ENCODE data around the gene NBEA.

Gene NBEA

GRCh38 chr13:35228536-35228935 is 286.5 kb downstream of the NBEA start:
- peaks cover 12% of the 10 kb centered on the region for H3K4me1 ChIP-seq (ENCODE audit: control insufficient read depth, low read depth, low read length)
- no peak overlapping the region for H3K9ac ChIP-seq (ENCODE audit: low read length)
- no peaks in the 10 kb centered on the region for H3K27me3 ChIP-seq (ENCODE audit: control insufficient read depth, insufficient read depth, low read length)
- no peak overlapping the region for H3K4me3 ChIP-seq (ENCODE audit: low read length)
- no peaks in the 10 kb centered on the region for H3K9me3 ChIP-seq (ENCODE audit: control insufficient read depth, low read depth, low read length)
- no peak overlapping the region for H3K27ac ChIP-seq (ENCODE audit: low read length)
- H3K36me3 ChIP-seq (ENCODE audit: control insufficient read depth, low read depth, low read length): no peaks in the 10 kb centered on the region

GRCh38 chr13:35231426-35231825 is 289.4 kb downstream of the NBEA start:
- Histone ChIP-seq H3K9me3 (ENCODE audit: control insufficient read depth, low read depth, low read length) (no peaks in the 10 kb centered on the region), H3K4me1 (ENCODE audit: control insufficient read depth, low read depth, low read length) (no peaks in the 10 kb centered on the region), H3K9ac (ENCODE audit: low read length) (no peak overlapping the region), H3K27ac (ENCODE audit: low read length) (no peak overlapping the region), H3K4me3 (ENCODE audit: low read length) (no peak overlapping the region), H3K36me3 (ENCODE audit: control insufficient read depth, low read depth, low read length) (no peaks in the 10 kb centered on the region), H3K27me3 (ENCODE audit: control insufficient read depth, insufficient read depth, low read length) (no peaks in the 10 kb centered on the region)

- no peaks in the 10 kb centered on the region for H3K9me3 ChIP-seq (ENCODE audit: control insufficient read depth, low read depth, low read length)
- H3K27ac ChIP-seq (ENCODE audit: low read length): no peak overlapping the region
- H3K4me3 ChIP-seq (ENCODE audit: low read length): no peak overlapping the region
- H3K27me3 ChIP-seq (ENCODE audit: control insufficient read depth, insufficient read depth, low read length): no peaks in the 10 kb centered on the region
- H3K9ac ChIP-seq (ENCODE audit: low read length): no peak overlapping the region
- peaks cover 5% of the 10 kb centered on the region for H3K4me1 ChIP-seq (ENCODE audit: control insufficient read depth, low read depth, low read length)
- no peaks in the 10 kb centered on the region for H3K36me3 ChIP-seq (ENCODE audit: control insufficient read depth, low read depth, low read length)
These were observed 296.2 kb downstream of the NBEA start for GRCh38 chr13:35238274-35238673.

- H3K36me3 ChIP-seq (ENCODE audit: control insufficient read depth, low read depth, low read length): peaks cover 12% of the 10 kb centered on the region
- H3K4me1 ChIP-seq (ENCODE audit: control insufficient read depth, low read depth, low read length): no peaks in the 10 kb centered on the region
- no peak overlapping the region for H3K27ac ChIP-seq (ENCODE audit: low read length)
- H3K9me3 ChIP-seq (ENCODE audit: control insufficient read depth, low read depth, low read length): no peaks in the 10 kb centered on the region
- no peaks in the 10 kb centered on the region for H3K27me3 ChIP-seq (ENCODE audit: control insufficient read depth, insufficient read depth, low read length)
- no peak overlapping the region for H3K4me3 ChIP-seq (ENCODE audit: low read length)
- no peak overlapping the region for H3K9ac ChIP-seq (ENCODE audit: low read length)
These were observed 310.6 kb downstream of the NBEA start for GRCh38 chr13:35252536-35253205.

GRCh38 chr13:35255241-35255640 is 313.2 kb downstream of the NBEA start:
- H3K27me3 ChIP-seq (ENCODE audit: control insufficient read depth, insufficient read depth, low read length): no peaks in the 10 kb centered on the region
- H3K4me1 ChIP-seq (ENCODE audit: control insufficient read depth, low read depth, low read length): no peaks in the 10 kb centered on the region
- H3K36me3 ChIP-seq (ENCODE audit: control insufficient read depth, low read depth, low read length): peaks cover 12% of the 10 kb centered on the region
- no peak overlapping the region for H3K9ac ChIP-seq (ENCODE audit: low read length)
- no peaks in the 10 kb centered on the region for H3K9me3 ChIP-seq (ENCODE audit: control insufficient read depth, low read depth, low read length)
- no peak overlapping the region for H3K4me3 ChIP-seq (ENCODE audit: low read length)
- no peak overlapping the region for H3K27ac ChIP-seq (ENCODE audit: low read length)

GRCh38 chr13:35256459-35257148 is 314.5 kb downstream of the NBEA start:
- H3K27ac ChIP-seq (ENCODE audit: low read length): no peak overlapping the region
- H3K27me3 ChIP-seq (ENCODE audit: control insufficient read depth, insufficient read depth, low read length): no peaks in the 10 kb centered on the region
- no peaks in the 10 kb centered on the region for H3K4me1 ChIP-seq (ENCODE audit: control insufficient read depth, low read depth, low read length)
- H3K9ac ChIP-seq (ENCODE audit: low read length): no peak overlapping the region
- peaks cover 8% of the 10 kb centered on the region for H3K36me3 ChIP-seq (ENCODE audit: control insufficient read depth, low read depth, low read length)
- H3K4me3 ChIP-seq (ENCODE audit: low read length): no peak overlapping the region
- H3K9me3 ChIP-seq (ENCODE audit: control insufficient read depth, low read depth, low read length): no peaks in the 10 kb centered on the region

- H3K9ac ChIP-seq (ENCODE audit: low read length): no peak overlapping the region
- no peaks in the 10 kb centered on the region for H3K9me3 ChIP-seq (ENCODE audit: control insufficient read depth, low read depth, low read length)
- H3K4me3 ChIP-seq (ENCODE audit: low read length): no peak overlapping the region
- H3K27ac ChIP-seq (ENCODE audit: low read length): no peak overlapping the region
- H3K36me3 ChIP-seq (ENCODE audit: control insufficient read depth, low read depth, low read length): no peaks in the 10 kb centered on the region
- H3K4me1 ChIP-seq (ENCODE audit: control insufficient read depth, low read depth, low read length): no peaks in the 10 kb centered on the region
- no peaks in the 10 kb centered on the region for H3K27me3 ChIP-seq (ENCODE audit: control insufficient read depth, insufficient read depth, low read length)
These were observed 318.2 kb downstream of the NBEA start for GRCh38 chr13:35260316-35260715.

- no peak overlapping the region for H3K27ac ChIP-seq (ENCODE audit: low read length)
- no peaks in the 10 kb centered on the region for H3K27me3 ChIP-seq (ENCODE audit: control insufficient read depth, insufficient read depth, low read length)
- H3K9me3 ChIP-seq (ENCODE audit: control insufficient read depth, low read depth, low read length): peaks cover 29% of the 10 kb centered on the region
- H3K36me3 ChIP-seq (ENCODE audit: control insufficient read depth, low read depth, low read length): no peaks in the 10 kb centered on the region
- H3K9ac ChIP-seq (ENCODE audit: low read length): no peak overlapping the region
- no peaks in the 10 kb centered on the region for H3K4me1 ChIP-seq (ENCODE audit: control insufficient read depth, low read depth, low read length)
- H3K4me3 ChIP-seq (ENCODE audit: low read length): no peak overlapping the region
These were observed 324.3 kb downstream of the NBEA start for GRCh38 chr13:35266412-35266811.

GRCh38 chr13:35278917-35279316 is 336.8 kb downstream of the NBEA start:
- Histone ChIP-seq H3K9me3 (ENCODE audit: control insufficient read depth, low read depth, low read length) (peaks cover 3% of the 10 kb centered on the region), H3K27ac (ENCODE audit: low read length) (no peak overlapping the region), H3K9ac (ENCODE audit: low read length) (no peak overlapping the region), H3K4me1 (ENCODE audit: control insufficient read depth, low read depth, low read length) (no peaks in the 10 kb centered on the region), H3K27me3 (ENCODE audit: control insufficient read depth, insufficient read depth, low read length) (no peaks in the 10 kb centered on the region), H3K36me3 (ENCODE audit: control insufficient read depth, low read depth, low read length) (no peaks in the 10 kb centered on the region), H3K4me3 (ENCODE audit: low read length) (no peak overlapping the region)

- no peak overlapping the region for H3K27ac ChIP-seq (ENCODE audit: low read length)
- no peaks in the 10 kb centered on the region for H3K4me1 ChIP-seq (ENCODE audit: control insufficient read depth, low read depth, low read length)
- no peaks in the 10 kb centered on the region for H3K36me3 ChIP-seq (ENCODE audit: control insufficient read depth, low read depth, low read length)
- H3K4me3 ChIP-seq (ENCODE audit: low read length): no peak overlapping the region
- peaks cover 3% of the 10 kb centered on the region for H3K9me3 ChIP-seq (ENCODE audit: control insufficient read depth, low read depth, low read length)
- no peaks in the 10 kb centered on the region for H3K27me3 ChIP-seq (ENCODE audit: control insufficient read depth, insufficient read depth, low read length)
- no peak overlapping the region for H3K9ac ChIP-seq (ENCODE audit: low read length)
These were observed 337.4 kb downstream of the NBEA start for GRCh38 chr13:35279500-35279899.

GRCh38 chr13:35283856-35284255 is 341.8 kb downstream of the NBEA start:
- Histone ChIP-seq H3K9me3 (ENCODE audit: control insufficient read depth, low read depth, low read length) (no peaks in the 10 kb centered on the region), H3K27me3 (ENCODE audit: control insufficient read depth, insufficient read depth, low read length) (no peaks in the 10 kb centered on the region), H3K9ac (ENCODE audit: low read length) (no peak overlapping the region), H3K4me1 (ENCODE audit: control insufficient read depth, low read depth, low read length) (peaks cover 4% of the 10 kb centered on the region), H3K36me3 (ENCODE audit: control insufficient read depth, low read depth, low read length) (no peaks in the 10 kb centered on the region), H3K27ac (ENCODE audit: low read length) (no peak overlapping the region), H3K4me3 (ENCODE audit: low read length) (no peak overlapping the region)

- Histone ChIP-seq H3K4me3 (ENCODE audit: low read length) (no peak overlapping the region), H3K4me1 (ENCODE audit: control insufficient read depth, low read depth, low read length) (peaks cover 4% of the 10 kb centered on the region), H3K9ac (ENCODE audit: low read length) (no peak overlapping the region), H3K27me3 (ENCODE audit: control insufficient read depth, insufficient read depth, low read length) (no peaks in the 10 kb centered on the region), H3K9me3 (ENCODE audit: control insufficient read depth, low read depth, low read length) (no peaks in the 10 kb centered on the region), H3K27ac (ENCODE audit: low read length) (no peak overlapping the region), H3K36me3 (ENCODE audit: control insufficient read depth, low read depth, low read length) (no peaks in the 10 kb centered on the region)
These were observed 343.6 kb downstream of the NBEA start for GRCh38 chr13:35285677-35286076.

Data from iPS-18a (cell line).